IMR-90 (cell line): ENCODE measurements around the gene ERGIC2. TPM values are rescaled to one million over a fixed set of nuclear protein-coding genes. Genes with fewer than 3 reads are reported as not detected.

ENCODE experiments used
- ATAC-seq: fragments of 200-7000 bp; cut with Tn5 transposase; 2 replicates; pipeline ENCODE4 v1.9.1; 2020; ENCODE audit warnings: low read depth, mild to moderate bottlenecking, moderate library complexity
- BruUV-seq: library from RNA; stranded (reverse); fragments of 400-500 nt; replicated peaks from 2 replicates; lab custom pipeline; 2021; lab: Mats Ljungman, UMichigan
- CTCF ChIA-PET: fragments of 300-600 bp; formaldehyde crosslinking; extraction: SDS; loops from one replicate; lab custom pipeline; 2021; ENCODE audit warnings: antibody characterized with exemption; lab: Yijun Ruan, JAX
- POLR2A ChIA-PET: fragments of 300-600 bp; sonication (Branson Sonifier 250); formaldehyde crosslinking; loops from one replicate; lab custom pipeline; 2022; ENCODE audit warnings: antibody characterized with exemption; ENCODE audit not compliant: unreplicated experiment; lab: Charles Lee
- DNase-seq: peaks from one replicate; pipeline ENCODE4 v3.0.0; 2013
- H2AFZ ChIP-seq: replicated peaks from 2 replicates; pipeline ENCODE3; 2013; ENCODE audit warnings: low read length, mild to moderate bottlenecking; ENCODE audit not compliant: poor library complexity
- H2AK5ac ChIP-seq: 2 replicates; pipeline ENCODE4 v1.6.1; 2013; ENCODE audit warnings: low read depth, low read length, inconsistent platforms
- H2AK9ac ChIP-seq: replicated peaks from 2 replicates; pipeline ENCODE3; 2013; ENCODE audit warnings: mild to moderate bottlenecking, low read depth, low read length, moderate library complexity; ENCODE audit not compliant: poor library complexity
- H2BK120ac ChIP-seq: 2 replicates; pipeline ENCODE4 v1.6.1; 2013; ENCODE audit warnings: low read depth, low read length, inconsistent platforms
- H2BK15ac ChIP-seq: 3 replicates; pipeline ENCODE4 v1.6.1; 2013; ENCODE audit warnings: low read depth, low read length, inconsistent platforms
- H2BK20ac ChIP-seq: 2 replicates; pipeline ENCODE4 v1.6.1; 2013; ENCODE audit warnings: low read depth, mild to moderate bottlenecking, inconsistent platforms, low read length, moderate library complexity
- H2BK5ac ChIP-seq: 2 replicates; pipeline ENCODE4 v1.6.1; 2013; ENCODE audit warnings: mild to moderate bottlenecking, low read depth, low read length, inconsistent platforms; ENCODE audit not compliant: poor library complexity, severe bottlenecking
- H3K14ac ChIP-seq: replicated peaks from 2 replicates; pipeline ENCODE4 v1.6.1; 2013; ENCODE audit warnings: low read depth, low read length, inconsistent platforms
- H3K18ac ChIP-seq: 2 replicates; pipeline ENCODE4 v1.6.1; 2013; ENCODE audit warnings: low read depth, low read length, control low read depth
- H3K23ac ChIP-seq: 2 replicates; pipeline ENCODE4 v1.6.1; 2013; ENCODE audit warnings: low read depth, low read length, inconsistent platforms
- H3K27ac ChIP-seq: 2 replicates; pipeline ENCODE4 v1.5.1; 2013; ENCODE audit warnings: mild to moderate bottlenecking, control low read depth, low read length; ENCODE audit not compliant: insufficient read depth
- H3K27me3 ChIP-seq: 2 replicates; pipeline ENCODE4 v1.6.1; 2013; ENCODE audit warnings: low read length; ENCODE audit not compliant: control insufficient read depth, insufficient read depth
- H3K36me3 ChIP-seq: 2 replicates; pipeline ENCODE4 v1.6.1; 2013; ENCODE audit warnings: low read length, mixed read lengths; ENCODE audit not compliant: control insufficient read depth, insufficient read depth
- H3K4ac ChIP-seq: 2 replicates; pipeline ENCODE4 v1.6.1; 2013; ENCODE audit warnings: low read depth, low read length, inconsistent platforms
- H3K4me1 ChIP-seq: 2 replicates; pipeline ENCODE4 v1.6.1; 2013; ENCODE audit warnings: low read length, mixed read lengths; ENCODE audit not compliant: control insufficient read depth, insufficient read depth
- H3K4me2 ChIP-seq: 2 replicates; pipeline ENCODE4 v1.6.1; 2013; ENCODE audit warnings: low read depth, mild to moderate bottlenecking, control low read depth, low read length, moderate library complexity
- H3K4me3 ChIP-seq: 2 replicates; pipeline ENCODE4 v1.5.1; 2013; ENCODE audit warnings: low read depth, mild to moderate bottlenecking, control low read depth, low read length, moderate library complexity; ENCODE audit not compliant: insufficient read depth
- H3K56ac ChIP-seq: 2 replicates; pipeline ENCODE4 v1.6.1; 2013; ENCODE audit warnings: low read length, inconsistent platforms; ENCODE audit not compliant: insufficient read depth; ENCODE audit errors: extremely low read depth
- H3K79me1 ChIP-seq, 2 experiments: 2 replicates each; pipeline ENCODE4 v1.6.1; 2013; ENCODE audit warnings: low read length in 2 of 2, inconsistent platforms in 1 of 2, low read depth in 1 of 2
- H3K9ac ChIP-seq: 2 replicates; pipeline ENCODE4 v1.6.1; 2013; ENCODE audit warnings: low read depth, low read length, control low read depth
- H3K9me1 ChIP-seq: 2 replicates; pipeline ENCODE4 v1.6.1; 2013; ENCODE audit warnings: low read length, inconsistent platforms; ENCODE audit not compliant: insufficient read depth
- H3K9me3 ChIP-seq: 2 replicates; pipeline ENCODE4 v1.6.1; 2013; ENCODE audit warnings: low read length; ENCODE audit not compliant: control insufficient read depth, insufficient read depth
- H4K20me1 ChIP-seq: 2 replicates; pipeline ENCODE4 v1.6.1; 2013; ENCODE audit warnings: low read length, inconsistent platforms; ENCODE audit not compliant: insufficient read depth
- H4K5ac ChIP-seq: 2 replicates; pipeline ENCODE4 v1.6.1; 2013; ENCODE audit warnings: mild to moderate bottlenecking, low read depth, low read length, control low read depth
- H4K8ac ChIP-seq, 2 experiments: 2 replicates each; pipeline ENCODE4 v1.6.1; 2013; ENCODE audit warnings: low read depth in 2 of 2, low read length in 2 of 2, control low read depth in 1 of 2, inconsistent platforms in 1 of 2
- H4K91ac ChIP-seq: 2 replicates; pipeline ENCODE4 v1.6.1; 2013; ENCODE audit warnings: low read depth, low read length, inconsistent platforms; ENCODE audit not compliant: insufficient read depth
- BHLHE40 ChIP-seq: fragments of 150-350 bp; IDR thresholded peaks from 2 replicates; pipeline ENCODE4 v1.6.1; 2016; ENCODE audit warnings: mild to moderate bottlenecking, low read depth, low read length
- CEBPB ChIP-seq: IDR thresholded peaks from 2 replicates; pipeline ENCODE4 v1.6.1; 2012; ENCODE audit warnings: low read depth, low read length, improper control_type of control experiment
- CHD1 ChIP-seq: IDR thresholded peaks from 2 replicates; pipeline ENCODE4 v1.6.1; 2012; ENCODE audit warnings: low read depth, low read length, improper control_type of control experiment
- FOS ChIP-seq: fragments of 150-350 bp; IDR thresholded peaks from 2 replicates; pipeline ENCODE4 v1.6.1; 2016; ENCODE audit warnings: low read depth, low read length
- MAZ ChIP-seq: IDR thresholded peaks from 2 replicates; pipeline ENCODE4 v1.6.1; 2012; ENCODE audit warnings: low read depth, mild to moderate bottlenecking, low read length, improper control_type of control experiment, moderate library complexity, borderline replicate concordance
- NFE2L2 ChIP-seq: fragments of 150-350 bp; IDR thresholded peaks from 2 replicates; pipeline ENCODE4 v1.6.1; 2016; ENCODE audit warnings: low read depth, mild to moderate bottlenecking, low read length
- POLR2A ChIP-seq: IDR thresholded peaks from 2 replicates; pipeline ENCODE4 v1.6.1; 2012; ENCODE audit warnings: mild to moderate bottlenecking, low read depth, low read length
- RAD21 ChIP-seq: IDR thresholded peaks from 2 replicates; pipeline ENCODE4 v1.6.1; 2012; ENCODE audit warnings: low read length, improper control_type of control experiment
- RCOR1 ChIP-seq: IDR thresholded peaks from 2 replicates; pipeline ENCODE4 v1.6.1; 2012; ENCODE audit warnings: mild to moderate bottlenecking, low read length, improper control_type of control experiment; ENCODE audit not compliant: insufficient replicate concordance
- RFX5 ChIP-seq: IDR thresholded peaks from 2 replicates; pipeline ENCODE4 v1.8.0; 2012; ENCODE audit warnings: low read depth, mild to moderate bottlenecking, low read length, moderate library complexity
- SMC3 ChIP-seq: fragments of 150-350 bp; IDR thresholded peaks from 2 replicates; pipeline ENCODE4 v1.6.1; 2016; ENCODE audit warnings: low read depth, mild to moderate bottlenecking, antibody characterized with exemption, low read length, moderate library complexity
- WGBS, 2 experiments: methylation state at CpG; one replicate each; pipeline versions ENCODE4 v1.1.5 to v1.1.7; 2013; ENCODE audit warnings: missing lambda C conversion rate in 2 of 2; ENCODE audit not compliant: insufficient read length in 1 of 2; ENCODE audit errors: extremely low coverage in 2 of 2; 5-methylcytosine and 5-hydroxymethylcytosine counted together
- dilution Hi-C: fragments of 300-500 bp; cut with HindIII; formaldehyde crosslinking; loops from one replicate; pipeline ENCODE4 v1.14.3; 2018; ENCODE audit warnings: low sequenced_read_pairs; ENCODE audit not compliant: unreplicated experiment
- in situ Hi-C: fragments of 300-500 bp; cut with MboI; formaldehyde crosslinking; loops from 3 replicates; pipeline ENCODE4 v1.14.3; 2019; ENCODE audit warnings: low sequenced_read_pairs, inconsistent platforms, mixed read lengths
- intact Hi-C: fragments of 100-400 bp; cut with micrococcal nuclease; formaldehyde crosslinking; loops from 2 replicates; pipeline ENCODE4 v1.10.0; 2022
- polyA plus RNA-seq, 3 experiments: library from polyadenylated mRNA; depleted of rRNA; stranded (reverse); fragments of >200 nt; gene quantifications; 2 replicates each; pipeline ENCODE4 v1.2.3, GENCODE V29; 2012; ENCODE audit warnings: low replicate concordance in 1 of 3
- total RNA-seq: library from RNA; depleted of rRNA; stranded (reverse); fragments of >200 nt; gene quantifications from 2 replicates; pipeline ENCODE4 v1.2.3, GENCODE V29; 2012
- TF ChIP-seq, protein P1 (sequence below): conservative IDR thresholded peaks from 2 replicates; pipeline ENCODE4 v1.5.1; 2012; ENCODE audit warnings: mild to moderate bottlenecking, low read depth, low read length, improper control_type of control experiment

The ERGIC2 gene
- total and polyA plus RNA-seq, 2 of the 4 experiments (the other 2 are of a cell fraction), result 41.0 to 45.3 TPM

DNA sequence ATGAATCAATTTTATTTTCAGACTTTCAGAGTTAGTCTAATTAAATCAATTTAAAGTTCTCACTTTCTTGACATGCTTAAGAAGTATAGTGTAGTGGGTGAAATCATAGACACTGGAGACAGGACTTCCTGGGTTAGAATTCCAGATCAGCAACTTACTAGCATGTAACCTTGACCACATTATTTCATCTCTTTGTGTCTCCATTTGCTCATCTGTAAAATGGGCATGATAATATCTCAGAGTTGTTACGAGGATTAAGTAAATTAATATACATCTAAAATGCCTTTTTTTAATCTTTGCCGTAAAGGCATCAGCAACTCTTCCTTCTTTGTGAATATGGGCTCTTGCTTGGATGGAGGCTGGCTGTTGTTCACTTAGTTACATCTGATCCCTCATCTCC is 1.3 kb upstream of the ERGIC2 start:
- Histone ChIP-seq H2BK5ac (no peak overlapping the region), H2AK9ac (peak overlapping the region; percentile 72), H4K8ac (no peak overlapping the region), H3K27ac (no peak overlapping the region), H3K9me3 (no peaks in the 10 kb centered on the region), H2AFZ (no peak overlapping the region), H3K4me3 (no peak overlapping the region), H4K91ac (no peak overlapping the region), H3K4me2 (no peak overlapping the region), H3K36me3 (no peaks in the 10 kb centered on the region), H3K9ac (no peak overlapping the region), H3K18ac (no peak overlapping the region), H3K56ac (no peak overlapping the region), H4K20me1 (no peaks in the 10 kb centered on the region), H2BK20ac (no peak overlapping the region), H2BK120ac (no peak overlapping the region), H2BK15ac (no peak overlapping the region), H3K4me1 (no peaks in the 10 kb centered on the region), H2AK5ac (no peak overlapping the region), H3K23ac (no peak overlapping the region), H3K4ac (no peak overlapping the region), H3K79me1 (peaks cover 7 to 18% of the 10 kb centered on the region in 2 experiments; a peak in 3 of 4 replicates), H3K14ac (no peak overlapping the region), H3K9me1 (no peaks in the 10 kb centered on the region), H4K5ac (no peak overlapping the region), H3K27me3 (no peaks in the 10 kb centered on the region)
- ATAC-seq, result no peak
- WGBS, 2 experiments, result no CpG with 5 or more reads among the region's 2 CpGs
- ChIA-PET CTCF (no interaction called here), POLR2A (no interaction called here)
- no TSS peak for BruUV-seq
- DNase-seq, result no peak
- no peak for TF ChIP-seq FOS
- TF ChIP-seq CHD1, result no peak
- TF ChIP-seq RCOR1, result no peak
- no peak for TF ChIP-seq MAZ
- no peak for TF ChIP-seq CEBPB
- no peak for TF ChIP-seq POLR2A
- TF ChIP-seq RFX5, result no peak
- no peak for TF ChIP-seq RAD21
- no peak for TF ChIP-seq BHLHE40
- no peak for TF ChIP-seq SMC3
- TF ChIP-seq, protein P1, sequence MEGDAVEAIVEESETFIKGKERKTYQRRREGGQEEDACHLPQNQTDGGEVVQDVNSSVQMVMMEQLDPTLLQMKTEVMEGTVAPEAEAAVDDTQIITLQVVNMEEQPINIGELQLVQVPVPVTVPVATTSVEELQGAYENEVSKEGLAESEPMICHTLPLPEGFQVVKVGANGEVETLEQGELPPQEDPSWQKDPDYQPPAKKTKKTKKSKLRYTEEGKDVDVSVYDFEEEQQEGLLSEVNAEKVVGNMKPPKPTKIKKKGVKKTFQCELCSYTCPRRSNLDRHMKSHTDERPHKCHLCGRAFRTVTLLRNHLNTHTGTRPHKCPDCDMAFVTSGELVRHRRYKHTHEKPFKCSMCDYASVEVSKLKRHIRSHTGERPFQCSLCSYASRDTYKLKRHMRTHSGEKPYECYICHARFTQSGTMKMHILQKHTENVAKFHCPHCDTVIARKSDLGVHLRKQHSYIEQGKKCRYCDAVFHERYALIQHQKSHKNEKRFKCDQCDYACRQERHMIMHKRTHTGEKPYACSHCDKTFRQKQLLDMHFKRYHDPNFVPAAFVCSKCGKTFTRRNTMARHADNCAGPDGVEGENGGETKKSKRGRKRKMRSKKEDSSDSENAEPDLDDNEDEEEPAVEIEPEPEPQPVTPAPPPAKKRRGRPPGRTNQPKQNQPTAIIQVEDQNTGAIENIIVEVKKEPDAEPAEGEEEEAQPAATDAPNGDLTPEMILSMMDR, result no peak
- no peak for TF ChIP-seq NFE2L2
- intact Hi-C loops, result loop anchor here (5.0 kb wide), 1 partner anchor 115 kb away; the partner anchor contains the start of gene OVCH1
- dilution Hi-C loops, result no loop called here
- in situ Hi-C loops, result no loop called here
